AG09309 (cell line): Measurements from ENCODE around the gene DNAJB5.

ENCODE experiments used
- DNase-seq: peaks from one replicate; pipeline ENCODE4 v3.0.0-alpha.2; 2010; ENCODE audit warnings: low read depth
- H3K4me3 ChIP-seq: 2 replicates; pipeline ENCODE4 v1.5.1; 2011; ENCODE audit warnings: mild to moderate bottlenecking, low read depth, low read length, moderate library complexity; ENCODE audit not compliant: control insufficient read depth
- TF ChIP-seq, protein P1 (sequence below): IDR thresholded peaks from 2 replicates; pipeline ENCODE4 v1.5.1; 2011; ENCODE audit warnings: mild to moderate bottlenecking, low read depth, low read length, inconsistent platforms; ENCODE audit not compliant: insufficient read depth, control insufficient read depth; ENCODE audit errors: missing control alignments

The DNAJB5 gene

GRCh38 chr9:34994260-34994899 is 4.8 kb downstream of the DNAJB5 start:
- H3K4me3 ChIP-seq, result no peak overlapping the region
- DNase-seq, result no peak
- TF ChIP-seq, protein P1, sequence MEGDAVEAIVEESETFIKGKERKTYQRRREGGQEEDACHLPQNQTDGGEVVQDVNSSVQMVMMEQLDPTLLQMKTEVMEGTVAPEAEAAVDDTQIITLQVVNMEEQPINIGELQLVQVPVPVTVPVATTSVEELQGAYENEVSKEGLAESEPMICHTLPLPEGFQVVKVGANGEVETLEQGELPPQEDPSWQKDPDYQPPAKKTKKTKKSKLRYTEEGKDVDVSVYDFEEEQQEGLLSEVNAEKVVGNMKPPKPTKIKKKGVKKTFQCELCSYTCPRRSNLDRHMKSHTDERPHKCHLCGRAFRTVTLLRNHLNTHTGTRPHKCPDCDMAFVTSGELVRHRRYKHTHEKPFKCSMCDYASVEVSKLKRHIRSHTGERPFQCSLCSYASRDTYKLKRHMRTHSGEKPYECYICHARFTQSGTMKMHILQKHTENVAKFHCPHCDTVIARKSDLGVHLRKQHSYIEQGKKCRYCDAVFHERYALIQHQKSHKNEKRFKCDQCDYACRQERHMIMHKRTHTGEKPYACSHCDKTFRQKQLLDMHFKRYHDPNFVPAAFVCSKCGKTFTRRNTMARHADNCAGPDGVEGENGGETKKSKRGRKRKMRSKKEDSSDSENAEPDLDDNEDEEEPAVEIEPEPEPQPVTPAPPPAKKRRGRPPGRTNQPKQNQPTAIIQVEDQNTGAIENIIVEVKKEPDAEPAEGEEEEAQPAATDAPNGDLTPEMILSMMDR, result peak; percentile 72

GRCh38 chr9:34994900-34995669 is 5.5 kb downstream of the DNAJB5 start:
- no peak overlapping the region for H3K4me3 ChIP-seq
- DNase-seq, result peak; percentile 67

GRCh38 chr9:34995670-34996060 is 6.1 kb downstream of the DNAJB5 start:
- DNase-seq, result peak; percentile 27
- no peak overlapping the region for H3K4me3 ChIP-seq
- TF ChIP-seq, protein P1, result no peak

More at GRCh38 chr9:34994900-34995669, 5.5 kb downstream of the DNAJB5 start:
- TF ChIP-seq, protein P1, result no peak

GRCh38 chr9:34996181-34996904 is 6.8 kb downstream of the DNAJB5 start:
- H3K4me3 ChIP-seq, result no peak overlapping the region
- no peak for DNase-seq
- TF ChIP-seq, protein P1, result no peak

GRCh38 chr9:34996905-34997279 is 7.3 kb downstream of the DNAJB5 start:
- TF ChIP-seq, protein P1, result no peak
- no peak overlapping the region for H3K4me3 ChIP-seq
- no peak for DNase-seq

DNA sequence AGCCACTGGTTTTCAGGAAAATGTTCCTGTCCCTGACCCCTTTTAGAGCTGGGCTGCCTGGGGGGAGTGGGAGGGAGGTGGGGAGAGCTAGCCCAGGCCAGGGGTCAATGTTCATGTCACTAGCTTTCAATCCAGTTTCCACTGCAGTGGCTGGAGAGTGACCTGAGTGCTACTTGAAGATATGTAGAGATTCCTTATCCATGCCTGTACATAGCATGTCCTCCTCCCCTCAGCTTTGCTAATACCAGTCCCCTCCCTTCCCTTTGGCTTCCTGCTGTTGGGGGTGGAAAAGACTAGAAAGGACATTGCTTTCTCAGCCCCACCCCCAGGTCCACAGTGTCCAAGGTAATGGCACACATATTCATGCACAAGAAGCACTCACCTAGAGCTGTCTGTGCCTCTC is 7.8 kb downstream of the DNAJB5 start:
- DNase-seq, result no peak
- TF ChIP-seq, protein P1, result no peak
- no peak overlapping the region for H3K4me3 ChIP-seq
